ENCODE measurements around the gene NOTCH1. TPM values are rescaled to one million over a fixed set of nuclear protein-coding genes. Genes with fewer than 3 reads are reported as not detected.

Gene NOTCH1
- total and polyA plus RNA-seq, 2 of the 8 experiments (the other 6 are each of a cell fraction or from before 2014, with no cell fraction given) = 6.9 to 55.6 TPM

DNA sequence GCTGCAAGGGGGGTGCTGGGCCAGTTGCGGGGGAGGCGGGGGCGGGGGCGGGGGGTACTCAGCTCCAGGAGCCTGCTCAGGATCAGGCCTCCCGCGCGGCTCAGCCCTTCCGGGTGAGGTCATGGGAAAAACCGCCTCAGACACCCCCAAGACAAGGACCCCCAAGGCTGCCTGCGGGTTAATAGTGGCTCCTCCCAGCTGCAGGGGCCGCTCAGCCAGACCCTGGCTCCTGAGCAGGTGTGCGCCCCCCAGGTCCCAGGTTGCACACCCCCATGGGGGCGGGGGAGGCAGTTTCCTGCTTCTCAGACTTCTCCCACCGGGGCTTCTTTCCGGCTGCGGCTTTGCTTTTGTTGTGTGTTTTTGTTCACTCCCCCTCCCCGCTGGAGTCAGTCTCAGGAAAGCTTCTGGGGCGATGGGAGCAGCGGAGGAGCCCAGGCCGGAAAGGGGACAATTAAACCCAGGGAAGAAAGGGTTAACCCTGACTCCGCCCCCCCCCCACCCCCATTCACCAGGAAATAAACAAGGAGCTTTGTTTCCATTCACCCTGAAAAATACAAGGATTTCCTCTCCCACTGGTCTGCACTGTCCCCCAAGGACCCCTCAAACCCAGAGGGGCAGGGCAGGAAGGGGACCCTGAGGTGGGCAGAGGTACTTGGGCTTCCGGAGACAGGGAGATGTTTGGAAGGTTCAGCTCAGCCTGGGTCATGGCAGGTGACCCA lies 42.3 kb upstream of the NOTCH1 start (continued):
- TF ChIP-seq, protein P1, sequence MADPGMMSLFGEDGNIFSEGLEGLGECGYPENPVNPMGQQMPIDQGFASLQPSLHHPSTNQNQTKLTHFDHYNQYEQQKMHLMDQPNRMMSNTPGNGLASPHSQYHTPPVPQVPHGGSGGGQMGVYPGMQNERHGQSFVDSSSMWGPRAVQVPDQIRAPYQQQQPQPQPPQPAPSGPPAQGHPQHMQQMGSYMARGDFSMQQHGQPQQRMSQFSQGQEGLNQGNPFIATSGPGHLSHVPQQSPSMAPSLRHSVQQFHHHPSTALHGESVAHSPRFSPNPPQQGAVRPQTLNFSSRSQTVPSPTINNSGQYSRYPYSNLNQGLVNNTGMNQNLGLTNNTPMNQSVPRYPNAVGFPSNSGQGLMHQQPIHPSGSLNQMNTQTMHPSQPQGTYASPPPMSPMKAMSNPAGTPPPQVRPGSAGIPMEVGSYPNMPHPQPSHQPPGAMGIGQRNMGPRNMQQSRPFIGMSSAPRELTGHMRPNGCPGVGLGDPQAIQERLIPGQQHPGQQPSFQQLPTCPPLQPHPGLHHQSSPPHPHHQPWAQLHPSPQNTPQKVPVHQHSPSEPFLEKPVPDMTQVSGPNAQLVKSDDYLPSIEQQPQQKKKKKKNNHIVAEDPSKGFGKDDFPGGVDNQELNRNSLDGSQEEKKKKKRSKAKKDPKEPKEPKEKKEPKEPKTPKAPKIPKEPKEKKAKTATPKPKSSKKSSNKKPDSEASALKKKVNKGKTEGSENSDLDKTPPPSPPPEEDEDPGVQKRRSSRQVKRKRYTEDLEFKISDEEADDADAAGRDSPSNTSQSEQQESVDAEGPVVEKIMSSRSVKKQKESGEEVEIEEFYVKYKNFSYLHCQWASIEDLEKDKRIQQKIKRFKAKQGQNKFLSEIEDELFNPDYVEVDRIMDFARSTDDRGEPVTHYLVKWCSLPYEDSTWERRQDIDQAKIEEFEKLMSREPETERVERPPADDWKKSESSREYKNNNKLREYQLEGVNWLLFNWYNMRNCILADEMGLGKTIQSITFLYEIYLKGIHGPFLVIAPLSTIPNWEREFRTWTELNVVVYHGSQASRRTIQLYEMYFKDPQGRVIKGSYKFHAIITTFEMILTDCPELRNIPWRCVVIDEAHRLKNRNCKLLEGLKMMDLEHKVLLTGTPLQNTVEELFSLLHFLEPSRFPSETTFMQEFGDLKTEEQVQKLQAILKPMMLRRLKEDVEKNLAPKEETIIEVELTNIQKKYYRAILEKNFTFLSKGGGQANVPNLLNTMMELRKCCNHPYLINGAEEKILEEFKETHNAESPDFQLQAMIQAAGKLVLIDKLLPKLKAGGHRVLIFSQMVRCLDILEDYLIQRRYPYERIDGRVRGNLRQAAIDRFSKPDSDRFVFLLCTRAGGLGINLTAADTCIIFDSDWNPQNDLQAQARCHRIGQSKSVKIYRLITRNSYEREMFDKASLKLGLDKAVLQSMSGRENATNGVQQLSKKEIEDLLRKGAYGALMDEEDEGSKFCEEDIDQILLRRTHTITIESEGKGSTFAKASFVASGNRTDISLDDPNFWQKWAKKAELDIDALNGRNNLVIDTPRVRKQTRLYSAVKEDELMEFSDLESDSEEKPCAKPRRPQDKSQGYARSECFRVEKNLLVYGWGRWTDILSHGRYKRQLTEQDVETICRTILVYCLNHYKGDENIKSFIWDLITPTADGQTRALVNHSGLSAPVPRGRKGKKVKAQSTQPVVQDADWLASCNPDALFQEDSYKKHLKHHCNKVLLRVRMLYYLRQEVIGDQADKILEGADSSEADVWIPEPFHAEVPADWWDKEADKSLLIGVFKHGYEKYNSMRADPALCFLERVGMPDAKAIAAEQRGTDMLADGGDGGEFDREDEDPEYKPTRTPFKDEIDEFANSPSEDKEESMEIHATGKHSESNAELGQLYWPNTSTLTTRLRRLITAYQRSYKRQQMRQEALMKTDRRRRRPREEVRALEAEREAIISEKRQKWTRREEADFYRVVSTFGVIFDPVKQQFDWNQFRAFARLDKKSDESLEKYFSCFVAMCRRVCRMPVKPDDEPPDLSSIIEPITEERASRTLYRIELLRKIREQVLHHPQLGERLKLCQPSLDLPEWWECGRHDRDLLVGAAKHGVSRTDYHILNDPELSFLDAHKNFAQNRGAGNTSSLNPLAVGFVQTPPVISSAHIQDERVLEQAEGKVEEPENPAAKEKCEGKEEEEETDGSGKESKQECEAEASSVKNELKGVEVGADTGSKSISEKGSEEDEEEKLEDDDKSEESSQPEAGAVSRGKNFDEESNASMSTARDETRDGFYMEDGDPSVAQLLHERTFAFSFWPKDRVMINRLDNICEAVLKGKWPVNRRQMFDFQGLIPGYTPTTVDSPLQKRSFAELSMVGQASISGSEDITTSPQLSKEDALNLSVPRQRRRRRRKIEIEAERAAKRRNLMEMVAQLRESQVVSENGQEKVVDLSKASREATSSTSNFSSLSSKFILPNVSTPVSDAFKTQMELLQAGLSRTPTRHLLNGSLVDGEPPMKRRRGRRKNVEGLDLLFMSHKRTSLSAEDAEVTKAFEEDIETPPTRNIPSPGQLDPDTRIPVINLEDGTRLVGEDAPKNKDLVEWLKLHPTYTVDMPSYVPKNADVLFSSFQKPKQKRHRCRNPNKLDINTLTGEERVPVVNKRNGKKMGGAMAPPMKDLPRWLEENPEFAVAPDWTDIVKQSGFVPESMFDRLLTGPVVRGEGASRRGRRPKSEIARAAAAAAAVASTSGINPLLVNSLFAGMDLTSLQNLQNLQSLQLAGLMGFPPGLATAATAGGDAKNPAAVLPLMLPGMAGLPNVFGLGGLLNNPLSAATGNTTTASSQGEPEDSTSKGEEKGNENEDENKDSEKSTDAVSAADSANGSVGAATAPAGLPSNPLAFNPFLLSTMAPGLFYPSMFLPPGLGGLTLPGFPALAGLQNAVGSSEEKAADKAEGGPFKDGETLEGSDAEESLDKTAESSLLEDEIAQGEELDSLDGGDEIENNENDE (IDR thresholded peaks at IDR 0.05; ENCODE audit: insufficient replicate concordance, low read length) = no peak
- TF ChIP-seq SP1 (IDR thresholded peaks at IDR 0.05; ENCODE audit: low read depth, low read length) (peak; percentile 65; the same call in 1 of the 2 replicates), KDM5A (IDR thresholded peaks at IDR 0.05; ENCODE audit: low read length) (no peak), HDAC2 (IDR thresholded peaks at IDR 0.05; ENCODE audit: borderline replicate concordance in 1 of 2, low read depth in 2 of 2, low read length in 2 of 2) (0 out of 4 replicates have a peak, but pooled peaks of 1 of the 2 experiments have one; percentile 10), GTF2F1 (IDR thresholded peaks at IDR 0.05; ENCODE audit: borderline replicate concordance, low read depth, low read length) (no peak), SUZ12 (IDR thresholded peaks at IDR 0.05; ENCODE audit: low read length) (no peak), MAX (IDR thresholded peaks at IDR 0.05) (no peak), ZNF274 (IDR thresholded peaks at IDR 0.05; ENCODE audit: borderline replicate concordance, extremely low read depth, low read length) (no peak), NANOG (IDR thresholded peaks at IDR 0.05; ENCODE audit: insufficient read depth, low read depth, low read length, poor library complexity, severe bottlenecking) (no peak), POU5F1 (IDR thresholded peaks at IDR 0.05; ENCODE audit: low read depth, low read length) (no peak)
